ENCODE measurements around the gene TLCD2.

Gene TLCD2

GRCh38 chr17:1753767-1754429 lies 43.7 kb upstream of the TLCD2 start:
- in situ Hi-C loops (cut with MboI; ENCODE audit: low pct_unique_long_range_greater_than_20kb, low sequenced_read_pairs, unreplicated experiment): no loop called here
- DNase-seq (ENCODE audit: low spot score): no peak
- TF ChIP-seq, protein P1, sequence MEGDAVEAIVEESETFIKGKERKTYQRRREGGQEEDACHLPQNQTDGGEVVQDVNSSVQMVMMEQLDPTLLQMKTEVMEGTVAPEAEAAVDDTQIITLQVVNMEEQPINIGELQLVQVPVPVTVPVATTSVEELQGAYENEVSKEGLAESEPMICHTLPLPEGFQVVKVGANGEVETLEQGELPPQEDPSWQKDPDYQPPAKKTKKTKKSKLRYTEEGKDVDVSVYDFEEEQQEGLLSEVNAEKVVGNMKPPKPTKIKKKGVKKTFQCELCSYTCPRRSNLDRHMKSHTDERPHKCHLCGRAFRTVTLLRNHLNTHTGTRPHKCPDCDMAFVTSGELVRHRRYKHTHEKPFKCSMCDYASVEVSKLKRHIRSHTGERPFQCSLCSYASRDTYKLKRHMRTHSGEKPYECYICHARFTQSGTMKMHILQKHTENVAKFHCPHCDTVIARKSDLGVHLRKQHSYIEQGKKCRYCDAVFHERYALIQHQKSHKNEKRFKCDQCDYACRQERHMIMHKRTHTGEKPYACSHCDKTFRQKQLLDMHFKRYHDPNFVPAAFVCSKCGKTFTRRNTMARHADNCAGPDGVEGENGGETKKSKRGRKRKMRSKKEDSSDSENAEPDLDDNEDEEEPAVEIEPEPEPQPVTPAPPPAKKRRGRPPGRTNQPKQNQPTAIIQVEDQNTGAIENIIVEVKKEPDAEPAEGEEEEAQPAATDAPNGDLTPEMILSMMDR (IDR thresholded peaks at IDR 0.05; ENCODE audit: extremely low read depth, insufficient read depth, missing control alignments): no peak

- in situ Hi-C loops (cut with MboI; ENCODE audit: low pct_unique_long_range_greater_than_20kb, low sequenced_read_pairs, unreplicated experiment): no loop called here
- DNase-seq (ENCODE audit: low spot score): no peak
- TF ChIP-seq, protein P1 (IDR thresholded peaks at IDR 0.05; ENCODE audit: extremely low read depth, insufficient read depth, missing control alignments): no peak
These were observed 42.5 kb upstream of the TLCD2 start for GRCh38 chr17:1752425-1753262.

DNA sequence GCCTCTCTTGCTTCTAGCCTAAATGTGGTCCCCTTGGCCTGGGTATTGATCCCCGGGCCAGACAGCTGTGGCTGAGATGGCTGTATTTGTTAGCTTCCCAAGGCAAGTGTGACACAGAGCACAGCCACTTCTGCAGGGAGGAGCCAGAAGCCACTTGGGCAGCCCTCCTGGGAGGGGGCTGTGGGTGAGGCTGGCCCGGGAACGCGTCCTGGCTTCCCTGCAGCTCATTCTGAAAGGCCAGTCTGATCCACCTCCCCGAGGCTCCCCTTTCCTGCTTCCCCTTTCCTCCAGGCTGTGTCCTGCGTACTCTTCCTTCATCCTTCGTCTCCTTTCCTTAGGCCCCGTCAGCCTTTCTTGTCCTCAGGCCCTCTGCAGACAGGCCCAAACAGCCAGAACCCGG lies 40.5 kb upstream of the TLCD2 start:
- no peak for DNase-seq (ENCODE audit: low spot score)
- in situ Hi-C loops (cut with MboI; ENCODE audit: low pct_unique_long_range_greater_than_20kb, low sequenced_read_pairs, unreplicated experiment): no loop called here
- TF ChIP-seq, protein P1 (IDR thresholded peaks at IDR 0.05; ENCODE audit: extremely low read depth, insufficient read depth, missing control alignments): no peak

- in situ Hi-C loops (cut with MboI; ENCODE audit: low pct_unique_long_range_greater_than_20kb, low sequenced_read_pairs, unreplicated experiment): no loop called here
- TF ChIP-seq, protein P1 (IDR thresholded peaks at IDR 0.05; ENCODE audit: extremely low read depth, insufficient read depth, missing control alignments): no peak
- DNase-seq (ENCODE audit: low spot score): no peak
These were observed 36.9 kb upstream of the TLCD2 start for GRCh38 chr17:1746975-1747543.

DNA sequence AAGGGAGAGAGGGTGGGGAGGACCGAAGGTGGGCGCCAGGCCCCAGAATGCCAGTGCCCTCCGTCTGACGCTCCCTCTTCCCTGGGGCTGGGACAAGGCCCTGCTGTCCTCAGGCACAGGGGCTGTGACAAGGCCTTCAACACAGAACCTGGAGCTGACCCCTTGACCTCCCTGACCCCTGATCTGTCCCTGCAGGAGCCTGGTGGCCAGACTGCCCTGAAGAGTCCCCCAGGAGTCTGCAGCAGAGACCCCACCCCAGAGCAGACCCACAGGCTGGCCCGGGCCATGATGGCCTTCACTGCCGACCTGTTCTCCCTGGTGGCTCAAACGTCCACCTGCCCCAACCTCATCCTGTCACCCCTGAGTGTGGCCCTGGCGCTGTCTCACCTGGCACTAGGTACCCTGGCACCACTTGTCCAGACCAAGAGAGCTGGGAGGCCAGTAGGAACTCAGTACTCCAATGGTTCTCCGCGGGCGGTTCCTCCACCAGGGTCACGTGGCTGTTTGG lies 35.4 kb upstream of the TLCD2 start:
- no peak for DNase-seq (ENCODE audit: low spot score)
- in situ Hi-C loops (cut with MboI; ENCODE audit: low pct_unique_long_range_greater_than_20kb, low sequenced_read_pairs, unreplicated experiment): no loop called here
- TF ChIP-seq, protein P1 (IDR thresholded peaks at IDR 0.05; ENCODE audit: extremely low read depth, insufficient read depth, missing control alignments): no peak

All from GM13977 (cell line).